OCI-LY7 (cell line): ENCODE results near the gene SEMA3D.

Source experiments
- CTCF ChIP-seq: fragments of 200-600 bp; sonication (generic); conservative IDR thresholded peaks from 2 replicates; pipeline ENCODE4 v1.5.1; 2014; ENCODE audit warnings: mild to moderate bottlenecking, antibody characterized with exemption, low read length, moderate library complexity, mixed read lengths
- EZH2phosphoT487 ChIP-seq: fragments of 200-600 bp; sonication (generic); IDR thresholded peaks from 2 replicates; pipeline ENCODE4 v1.6.1; 2018; ENCODE audit warnings: low read depth, borderline replicate concordance, mild to moderate bottlenecking, mixed run types, antibody characterized with exemption, low read length, moderate library complexity, mixed read lengths

GRCh38 chr7:85061456-85061855, 125.4 kb downstream of the SEMA3D start:
- no peak for TF ChIP-seq CTCF
- TF ChIP-seq EZH2phosphoT487: no peak
